HCT116 (cell line): ENCODE data around the gene ZNF683. TPM values are rescaled to one million over a fixed set of nuclear protein-coding genes. Genes with fewer than 3 reads are reported as not detected.

Experiments used
- ATAC-seq: fragments of 200-7000 bp; cut with Tn5 transposase; 2 replicates; pipeline ENCODE4 v1.9.1; 2020; ENCODE audit warnings: mild to moderate bottlenecking, moderate library complexity
- BruUV-seq: library from RNA; stranded (reverse); fragments of 400-500 nt; replicated peaks from 2 replicates; lab custom pipeline; 2021; lab: Mats Ljungman, UMichigan
- CTCF ChIA-PET: fragments of 300-600 bp; sonication (Branson Sonifier 250); formaldehyde crosslinking; loops from one replicate; lab custom pipeline; 2021; ENCODE audit warnings: antibody characterized with exemption; lab: Charles Lee
- POLR2A ChIA-PET: fragments of 300-600, 350-600 bp; sonication (Branson Sonifier 250); formaldehyde crosslinking; loops from one replicate; lab custom pipeline; 2021; ENCODE audit warnings: antibody characterized with exemption; lab: Charles Lee
- RAD21 ChIA-PET, 2 experiments: fragments of 300-600 bp; sonication (Branson Sonifier 250); formaldehyde crosslinking; loops; one replicate each; lab custom pipeline; 2023; ENCODE audit warnings: low total read pairs in 2 of 2; ENCODE audit not compliant: uncharacterized antibody in 2 of 2, unreplicated experiment in 2 of 2, low non-redundant PET in 1 of 2; lab: Charles Lee
- DNase-seq: peaks from one replicate; pipeline ENCODE4 v3.0.0-alpha.2; 2010; ENCODE audit warnings: low read depth, low spot score
- H2AFZ ChIP-seq: fragments of 200-600 bp; shearing (Covaris generic), sonication (generic); 2 replicates; pipeline ENCODE4 v1.6.1; 2017; ENCODE audit warnings: low read depth, mixed run types, mixed read lengths, antibody characterized with exemption, low read length; ENCODE audit not compliant: poor library complexity, severe bottlenecking
- H3K27ac ChIP-seq: 2 replicates; pipeline ENCODE4 v1.5.1; 2012; ENCODE audit warnings: low read depth, low read length
- H3K27me3 ChIP-seq: fragments of 200-600 bp; sonication (generic); 2 replicates; pipeline ENCODE4 v1.6.1; 2016; ENCODE audit warnings: mixed run types, low read length, mixed read lengths; ENCODE audit not compliant: insufficient read depth
- H3K36me3 ChIP-seq, 2 experiments: fragments of 200-500 bp in 1 of 2; fragments of 200-600 bp in 1 of 2; sonication (Bioruptor generic) in 1 of 2; sonication (generic) in 1 of 2; 2 replicates each; pipeline versions ENCODE4 v1.5.1 to v1.6.1; 2014 to 2016; ENCODE audit warnings: low read length in 2 of 2, inconsistent platforms in 1 of 2, mixed read lengths in 1 of 2, mixed run types in 1 of 2; ENCODE audit not compliant: insufficient read depth in 2 of 2, control insufficient read depth in 1 of 2
- H3K4me1 ChIP-seq, 2 experiments: fragments of 200-600 bp in 1 of 2; sonication (generic) in 1 of 2; 2 replicates each; pipeline versions ENCODE4 v1.5.1 to v1.6.1; 2012 to 2017; ENCODE audit warnings: low read length in 2 of 2, inconsistent platforms in 1 of 2, mild to moderate bottlenecking in 1 of 2, mixed read lengths in 1 of 2, mixed run types in 1 of 2, moderate library complexity in 1 of 2; ENCODE audit not compliant: insufficient read depth in 2 of 2, control insufficient read depth in 1 of 2
- H3K4me2 ChIP-seq: fragments of 200-600 bp; sonication (generic); 2 replicates; pipeline ENCODE4 v1.6.1; 2017; ENCODE audit warnings: mixed run types, low read length, mixed read lengths
- H3K4me3 ChIP-seq, 2 experiments: fragments of 200-600 bp in 1 of 2; sonication (generic) in 1 of 2; replicated peaks in 1 of 2; 2 replicates each; pipeline ENCODE4 v1.5.1; 2011 to 2016; ENCODE audit warnings: low read length in 2 of 2, control low read depth in 1 of 2, low read depth in 1 of 2, mild to moderate bottlenecking in 1 of 2, mixed read lengths in 1 of 2, mixed run types in 1 of 2
- H3K79me2 ChIP-seq: fragments of 200-600 bp; sonication (generic); 2 replicates; pipeline ENCODE4 v1.6.1; 2017; ENCODE audit warnings: mild to moderate bottlenecking, mixed run types, low read length, moderate library complexity, mixed read lengths; ENCODE audit not compliant: insufficient read depth
- H3K9ac ChIP-seq: fragments of 200-600 bp; sonication (generic); 2 replicates; pipeline ENCODE4 v1.6.1; 2016; ENCODE audit warnings: low read length, mixed read lengths
- H3K9me2 ChIP-seq: fragments of 200-600 bp; sonication (generic), shearing (Covaris generic); 2 replicates; pipeline ENCODE4 v1.6.1; 2017; ENCODE audit warnings: mixed run types, mild to moderate bottlenecking, moderate library complexity; ENCODE audit not compliant: insufficient read depth
- H3K9me3 ChIP-seq, 2 experiments: fragments of 200-500 bp in 1 of 2; fragments of 200-600 bp in 1 of 2; sonication (Bioruptor generic) in 1 of 2; sonication (generic) in 1 of 2; 2 replicates each; pipeline ENCODE4 v1.6.1; 2014 to 2017; ENCODE audit warnings: low read length in 2 of 2, mixed read lengths in 2 of 2, inconsistent platforms in 1 of 2, low read depth in 1 of 2, mild to moderate bottlenecking in 1 of 2, mixed run types in 1 of 2, moderate library complexity in 1 of 2; ENCODE audit not compliant: control insufficient read depth in 1 of 2, insufficient read depth in 1 of 2
- H4K20me1 ChIP-seq: fragments of 200-600 bp; sonication (generic), shearing (Covaris generic); 2 replicates; pipeline ENCODE4 v1.6.1; 2017; ENCODE audit warnings: mixed run types, mild to moderate bottlenecking, moderate library complexity; ENCODE audit not compliant: insufficient read depth
- CBX3 ChIP-seq: IDR thresholded peaks from 2 replicates; pipeline ENCODE4 v1.6.1; 2012; ENCODE audit warnings: low read depth
- CEBPB ChIP-seq: IDR thresholded peaks from 2 replicates; pipeline ENCODE4 v1.6.1; 2012; ENCODE audit warnings: low read depth
- EGR1 ChIP-seq: IDR thresholded peaks from 2 replicates; pipeline ENCODE4 v1.6.1; 2012; ENCODE audit warnings: low read depth
- FOSL1 ChIP-seq: IDR thresholded peaks from 2 replicates; pipeline ENCODE4 v1.6.1; 2012; ENCODE audit warnings: low read depth
- RAD21 ChIP-seq: IDR thresholded peaks from 2 replicates; pipeline ENCODE4 v1.6.1; 2012; ENCODE audit warnings: low read depth, mild to moderate bottlenecking
- SIN3A ChIP-seq: IDR thresholded peaks from 2 replicates; pipeline ENCODE4 v1.6.1; 2012; ENCODE audit warnings: low read depth
- SP1 ChIP-seq: IDR thresholded peaks from 2 replicates; pipeline ENCODE4 v1.6.1; 2012; ENCODE audit warnings: low read depth
- SRF ChIP-seq: IDR thresholded peaks from 2 replicates; pipeline ENCODE4 v1.6.1; 2012; ENCODE audit warnings: low read depth
- TCF7L2 ChIP-seq: IDR thresholded peaks from 2 replicates; pipeline ENCODE4 v1.7.0; 2011; ENCODE audit warnings: borderline replicate concordance, inconsistent platforms; ENCODE audit not compliant: insufficient read depth, insufficient read length; ENCODE audit errors: extremely low read depth
- intact Hi-C: fragments of 100-400 bp; cut with micrococcal nuclease; formaldehyde crosslinking; loops from 2 replicates; pipeline ENCODE4 v1.10.0; 2022
- total RNA-seq: library from RNA; stranded (reverse); gene quantifications from one replicate; pipeline ENCODE4 v1.2.1, GENCODE V29; 2021; ENCODE audit not compliant: unreplicated experiment
- TF ChIP-seq, protein P1 (sequence below), 3 experiments: fragments of 200-600 bp in 1 of 3; sonication (generic) in 1 of 3; IDR thresholded peaks in 2 of 3; conservative IDR thresholded peaks in 1 of 3; 2 replicates each; pipeline ENCODE4 v1.5.1; 2012 to 2017; ENCODE audit warnings: low read depth in 2 of 3, low read length in 2 of 3, antibody characterized with exemption in 1 of 3, borderline replicate concordance in 1 of 3, control low read depth in 1 of 3, mild to moderate bottlenecking in 1 of 3, mixed read lengths in 1 of 3, mixed run types in 1 of 3, moderate library complexity in 1 of 3; ENCODE audit not compliant: insufficient read depth in 1 of 3
- TF ChIP-seq, protein P2 (sequence below): IDR thresholded peaks from 2 replicates; pipeline ENCODE4 v1.6.1; 2011; ENCODE audit warnings: mild to moderate bottlenecking, low read length, moderate library complexity; ENCODE audit not compliant: insufficient replicate concordance; ENCODE audit errors: extremely low read depth
- TF ChIP-seq, protein P3 (sequence below): IDR thresholded peaks from 2 replicates; pipeline ENCODE4 v1.6.1; 2012; ENCODE audit warnings: low read depth

Gene ZNF683
- total RNA-seq, 1 experiment from 2014 or later, result not detected

- no peak overlapping the region for H3K4me2 ChIP-seq
- H2AFZ ChIP-seq, result no peak overlapping the region
- BruUV-seq, result no TSS peak
- POLR2A ChIA-PET, result no interaction called here
- TF ChIP-seq SIN3A, result no peak
- TF ChIP-seq RAD21, result no peak
- no peak for TF ChIP-seq CEBPB
- TF ChIP-seq EGR1, result no peak
- TF ChIP-seq, protein P1, sequence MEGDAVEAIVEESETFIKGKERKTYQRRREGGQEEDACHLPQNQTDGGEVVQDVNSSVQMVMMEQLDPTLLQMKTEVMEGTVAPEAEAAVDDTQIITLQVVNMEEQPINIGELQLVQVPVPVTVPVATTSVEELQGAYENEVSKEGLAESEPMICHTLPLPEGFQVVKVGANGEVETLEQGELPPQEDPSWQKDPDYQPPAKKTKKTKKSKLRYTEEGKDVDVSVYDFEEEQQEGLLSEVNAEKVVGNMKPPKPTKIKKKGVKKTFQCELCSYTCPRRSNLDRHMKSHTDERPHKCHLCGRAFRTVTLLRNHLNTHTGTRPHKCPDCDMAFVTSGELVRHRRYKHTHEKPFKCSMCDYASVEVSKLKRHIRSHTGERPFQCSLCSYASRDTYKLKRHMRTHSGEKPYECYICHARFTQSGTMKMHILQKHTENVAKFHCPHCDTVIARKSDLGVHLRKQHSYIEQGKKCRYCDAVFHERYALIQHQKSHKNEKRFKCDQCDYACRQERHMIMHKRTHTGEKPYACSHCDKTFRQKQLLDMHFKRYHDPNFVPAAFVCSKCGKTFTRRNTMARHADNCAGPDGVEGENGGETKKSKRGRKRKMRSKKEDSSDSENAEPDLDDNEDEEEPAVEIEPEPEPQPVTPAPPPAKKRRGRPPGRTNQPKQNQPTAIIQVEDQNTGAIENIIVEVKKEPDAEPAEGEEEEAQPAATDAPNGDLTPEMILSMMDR (IDR thresholded peaks at IDR 0.05 in 2 of 3, conservative IDR thresholded peaks at IDR 0.05 in 1 of 3; ENCODE audit: borderline replicate concordance in 1 of 3, insufficient read depth in 1 of 3, low read depth in 2 of 3, low read length in 2 of 3), result no peak
- TF ChIP-seq, protein P2, sequence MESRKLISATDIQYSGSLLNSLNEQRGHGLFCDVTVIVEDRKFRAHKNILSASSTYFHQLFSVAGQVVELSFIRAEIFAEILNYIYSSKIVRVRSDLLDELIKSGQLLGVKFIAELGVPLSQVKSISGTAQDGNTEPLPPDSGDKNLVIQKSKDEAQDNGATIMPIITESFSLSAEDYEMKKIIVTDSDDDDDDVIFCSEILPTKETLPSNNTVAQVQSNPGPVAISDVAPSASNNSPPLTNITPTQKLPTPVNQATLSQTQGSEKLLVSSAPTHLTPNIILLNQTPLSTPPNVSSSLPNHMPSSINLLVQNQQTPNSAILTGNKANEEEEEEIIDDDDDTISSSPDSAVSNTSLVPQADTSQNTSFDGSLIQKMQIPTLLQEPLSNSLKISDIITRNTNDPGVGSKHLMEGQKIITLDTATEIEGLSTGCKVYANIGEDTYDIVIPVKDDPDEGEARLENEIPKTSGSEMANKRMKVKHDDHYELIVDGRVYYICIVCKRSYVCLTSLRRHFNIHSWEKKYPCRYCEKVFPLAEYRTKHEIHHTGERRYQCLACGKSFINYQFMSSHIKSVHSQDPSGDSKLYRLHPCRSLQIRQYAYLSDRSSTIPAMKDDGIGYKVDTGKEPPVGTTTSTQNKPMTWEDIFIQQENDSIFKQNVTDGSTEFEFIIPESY, result no peak
- TF ChIP-seq SRF, result no peak
- TF ChIP-seq CBX3, result no peak
- no peak for TF ChIP-seq SP1
- TF ChIP-seq TCF7L2, result no peak
- TF ChIP-seq FOSL1, result no peak
- TF ChIP-seq, protein P3, sequence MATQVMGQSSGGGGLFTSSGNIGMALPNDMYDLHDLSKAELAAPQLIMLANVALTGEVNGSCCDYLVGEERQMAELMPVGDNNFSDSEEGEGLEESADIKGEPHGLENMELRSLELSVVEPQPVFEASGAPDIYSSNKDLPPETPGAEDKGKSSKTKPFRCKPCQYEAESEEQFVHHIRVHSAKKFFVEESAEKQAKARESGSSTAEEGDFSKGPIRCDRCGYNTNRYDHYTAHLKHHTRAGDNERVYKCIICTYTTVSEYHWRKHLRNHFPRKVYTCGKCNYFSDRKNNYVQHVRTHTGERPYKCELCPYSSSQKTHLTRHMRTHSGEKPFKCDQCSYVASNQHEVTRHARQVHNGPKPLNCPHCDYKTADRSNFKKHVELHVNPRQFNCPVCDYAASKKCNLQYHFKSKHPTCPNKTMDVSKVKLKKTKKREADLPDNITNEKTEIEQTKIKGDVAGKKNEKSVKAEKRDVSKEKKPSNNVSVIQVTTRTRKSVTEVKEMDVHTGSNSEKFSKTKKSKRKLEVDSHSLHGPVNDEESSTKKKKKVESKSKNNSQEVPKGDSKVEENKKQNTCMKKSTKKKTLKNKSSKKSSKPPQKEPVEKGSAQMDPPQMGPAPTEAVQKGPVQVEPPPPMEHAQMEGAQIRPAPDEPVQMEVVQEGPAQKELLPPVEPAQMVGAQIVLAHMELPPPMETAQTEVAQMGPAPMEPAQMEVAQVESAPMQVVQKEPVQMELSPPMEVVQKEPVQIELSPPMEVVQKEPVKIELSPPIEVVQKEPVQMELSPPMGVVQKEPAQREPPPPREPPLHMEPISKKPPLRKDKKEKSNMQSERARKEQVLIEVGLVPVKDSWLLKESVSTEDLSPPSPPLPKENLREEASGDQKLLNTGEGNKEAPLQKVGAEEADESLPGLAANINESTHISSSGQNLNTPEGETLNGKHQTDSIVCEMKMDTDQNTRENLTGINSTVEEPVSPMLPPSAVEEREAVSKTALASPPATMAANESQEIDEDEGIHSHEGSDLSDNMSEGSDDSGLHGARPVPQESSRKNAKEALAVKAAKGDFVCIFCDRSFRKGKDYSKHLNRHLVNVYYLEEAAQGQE, result no peak
- peaks cover 19 to 51% of the 10 kb centered on the region in 2 experiments; a peak in 3 of 4 replicates for H3K4me1 ChIP-seq
- H3K9me2 ChIP-seq, result no peaks in the 10 kb centered on the region
- H4K20me1 ChIP-seq, result no peaks in the 10 kb centered on the region
- ATAC-seq, result no peak
- H3K79me2 ChIP-seq, result no peaks in the 10 kb centered on the region
- H3K9me3 ChIP-seq, result no peaks in the 10 kb centered on the region
- DNase-seq, result no peak
- intact Hi-C loops, result no loop called here
- H3K36me3 ChIP-seq, result no peaks in the 10 kb centered on the region
- no peak overlapping the region for H3K27ac ChIP-seq
- CTCF ChIA-PET, result interaction anchor here (2.5 kb wide), 1 partner anchor 75 kb away, joined by 11 read pairs; no protein-coding TSS in a partner anchor
- no peak overlapping the region for H3K9ac ChIP-seq
- no peak overlapping the region for H3K4me3 ChIP-seq
- no peaks in the 10 kb centered on the region for H3K27me3 ChIP-seq
- RAD21 ChIA-PET, result no interaction called here
Observed at GRCh38 chr1:26359981-26360806, 12.4 kb downstream of the ZNF683 start.
